HG03571 (cell line): ENCODE results near the gene TMEM59.
"Not testable (repeated sequence)": the region's sequence is repeated elsewhere in the genome, so short reads cannot be mapped to it uniquely, and the experiment has no call there.

Experiments used
- ATAC-seq: cut with Tn5 transposase; IDR thresholded peaks from one replicate; pipeline ENCODE4 v1.9.1; 2021; ENCODE audit not compliant: unreplicated experiment

TMEM59 gene

GRCh38 chr1:54053745-54054437 is 887 bp upstream of the TMEM59 start:
- ATAC-seq: no peak

- peak; percentile 14 for ATAC-seq
These were observed 522 bp downstream of the TMEM59 start for GRCh38 chr1:54052431-54052933.

- ATAC-seq: no peak
These were observed 1.0 kb downstream of the TMEM59 start for GRCh38 chr1:54051933-54052430.

- not testable (repeated sequence) for ATAC-seq
These were observed 2.6 kb downstream of the TMEM59 start for GRCh38 chr1:54050435-54050834.

- ATAC-seq: no peak
These were observed 5.4 kb downstream of the TMEM59 start for GRCh38 chr1:54047384-54048305.

- ATAC-seq: no peak
These were observed 6.2 kb downstream of the TMEM59 start for GRCh38 chr1:54046671-54047383.

GRCh38 chr1:54045496-54045895 is 7.5 kb downstream of the TMEM59 start:
- ATAC-seq: no peak

- no peak for ATAC-seq
These were observed 11.2 kb downstream of the TMEM59 start for GRCh38 chr1:54041806-54042205.

GRCh38 chr1:54037476-54037875 is 15.5 kb downstream of the TMEM59 start:
- no peak for ATAC-seq

GRCh38 chr1:54028306-54029251 is 24.4 kb downstream of the TMEM59 start:
- no peak for ATAC-seq

GRCh38 chr1:54027848-54028247 is 25.2 kb downstream of the TMEM59 start:
- no peak for ATAC-seq

GRCh38 chr1:54024811-54025210 is 28.2 kb downstream of the TMEM59 start:
- ATAC-seq: not testable (repeated sequence)

- no peak for ATAC-seq
These were observed 28.6 kb downstream of the TMEM59 start for GRCh38 chr1:54024358-54024757.

- ATAC-seq: not testable (repeated sequence)
These were observed 33.3 kb downstream of the TMEM59 start for GRCh38 chr1:54019562-54020176.

GRCh38 chr1:54018635-54019034 is 34.4 kb downstream of the TMEM59 start:
- no peak for ATAC-seq

- no peak for ATAC-seq
These were observed 35.0 kb downstream of the TMEM59 start, which contains the start of gene LDLRAD1 for GRCh38 chr1:54017979-54018378. LDLRAD1 (minus strand) TSS chr1:54018186; CDS start chr1:54018112, 74 bp downstream.

GRCh38 chr1:54016343-54017282 is 36.4 kb downstream of the TMEM59 start:
- ATAC-seq: no peak

GRCh38 chr1:54014009-54014629 is 38.9 kb downstream of the TMEM59 start:
- no peak for ATAC-seq
